ENCODE data around the gene EHD1.

GRCh38 chr11:64835616-64836447 lies 42.6 kb downstream of the EHD1 start:
- no peak for TF ChIP-seq CTCF (IDR thresholded peaks at IDR 0.05)
- TF ChIP-seq POLR2A (IDR thresholded peaks at IDR 0.05), result no peak

Measured in upper lobe of left lung (tissue), 4 donors.